HEK293 (cell line): ENCODE data around the gene LCTL.
A peak's percentile ranks its signal among the peaks of the same experiment; 100 is the strongest.

Experiments
- CTCF ChIA-PET: fragments of 350-600 bp; formaldehyde crosslinking; extraction: SDS; loops from one replicate; lab custom pipeline; 2021; ENCODE audit warnings: antibody characterized with exemption; lab: Yijun Ruan, JAX
- POLR2A ChIA-PET: fragments of 300-600 bp; formaldehyde crosslinking; extraction: SDS; loops from one replicate; lab custom pipeline; 2020; ENCODE audit warnings: antibody characterized with exemption, inconsistent platforms; lab: Yijun Ruan, JAX
- H3K27ac ChIP-seq: fragments of 200-500 bp; sonication (Bioruptor generic); 2 replicates; pipeline ENCODE4 v1.5.1; 2014; ENCODE audit warnings: low read depth, low read length, control low read depth, inconsistent platforms; ENCODE audit errors: extremely low read depth
- H3K36me3 ChIP-seq, 2 experiments: fragments of 200-500 bp in 1 of 2; sonication (Bioruptor generic) in 1 of 2; 1 replicate in 1 of 2; 2 replicates in 1 of 2; pipeline ENCODE4 v1.5.1; 2014 to 2017; ENCODE audit warnings: inconsistent platforms in 2 of 2, low read length in 2 of 2; ENCODE audit not compliant: control insufficient read depth in 2 of 2, insufficient read depth in 1 of 2
- H3K4me1 ChIP-seq: fragments of 200-500 bp; sonication (Bioruptor generic); 2 replicates; pipeline ENCODE4 v1.5.1; 2014; ENCODE audit warnings: mild to moderate bottlenecking, low read length, inconsistent platforms; ENCODE audit not compliant: control insufficient read depth, insufficient read depth
- H3K4me3 ChIP-seq: 2 replicates; pipeline ENCODE4 v1.5.1; 2011; ENCODE audit warnings: low read depth, mild to moderate bottlenecking, control low read depth, low read length, moderate library complexity
- H3K9me3 ChIP-seq: fragments of 200-500 bp; sonication (Bioruptor generic); 2 replicates; pipeline ENCODE4 v1.5.1; 2014; ENCODE audit warnings: low read depth, low read length, inconsistent platforms; ENCODE audit not compliant: control insufficient read depth, insufficient read depth
- GFI1B ChIP-seq: fragments of 450-650 bp; formaldehyde crosslinking; IDR thresholded peaks from 2 replicates; pipeline ENCODE4 v1.5.1; 2016; ENCODE audit warnings: missing biosample characterization, missing genetic modification characterization
- GLI4 ChIP-seq: fragments of 450-650 bp; formaldehyde crosslinking; IDR thresholded peaks from 2 replicates; pipeline ENCODE4 v1.5.1; 2016; ENCODE audit warnings: missing biosample characterization, missing genetic modification characterization
- GLIS2 ChIP-seq: fragments of 450-650 bp; formaldehyde crosslinking; IDR thresholded peaks from 2 replicates; pipeline ENCODE4 v1.5.1; 2016; ENCODE audit warnings: missing biosample characterization, missing genetic modification characterization
- INSM2 ChIP-seq: fragments of 450-650 bp; formaldehyde crosslinking; IDR thresholded peaks from 2 replicates; pipeline ENCODE4 v1.5.1; 2016; ENCODE audit warnings: missing biosample characterization, missing genetic modification characterization
- KLF17 ChIP-seq: fragments of 450-650 bp; formaldehyde crosslinking; IDR thresholded peaks from 2 replicates; pipeline ENCODE4 v1.5.1; 2016; ENCODE audit warnings: missing biosample characterization, missing genetic modification characterization
- OSR2 ChIP-seq: fragments of 450-650 bp; formaldehyde crosslinking; IDR thresholded peaks from 2 replicates; pipeline ENCODE4 v1.5.1; 2016; ENCODE audit warnings: missing biosample characterization, missing genetic modification characterization
- OVOL3 ChIP-seq: fragments of 450-650 bp; formaldehyde crosslinking; IDR thresholded peaks from 2 replicates; pipeline ENCODE4 v1.5.1; 2016; ENCODE audit warnings: missing biosample characterization, missing genetic modification characterization
- PATZ1 ChIP-seq: fragments of 450-650 bp; formaldehyde crosslinking; IDR thresholded peaks from 2 replicates; pipeline ENCODE4 v1.5.1; 2016; ENCODE audit warnings: missing biosample characterization, missing genetic modification characterization
- SETDB1 ChIP-seq: IDR thresholded peaks from one replicate; pipeline ENCODE4 v1.6.1; 2017; ENCODE audit warnings: mild to moderate bottlenecking, low read length, moderate library complexity, mixed read lengths; ENCODE audit not compliant: insufficient read length
- SP7 ChIP-seq: fragments of 450-650 bp; formaldehyde crosslinking; IDR thresholded peaks from 2 replicates; pipeline ENCODE4 v1.5.1; 2016; ENCODE audit warnings: missing biosample characterization, missing genetic modification characterization
- ZBTB21 ChIP-seq: fragments of 450-650 bp; formaldehyde crosslinking; IDR thresholded peaks from 2 replicates; pipeline ENCODE4 v1.5.1; 2017; ENCODE audit warnings: missing biosample characterization, missing genetic modification characterization
- ZBTB26 ChIP-seq: fragments of 450-650 bp; formaldehyde crosslinking; optimal IDR thresholded peaks from 2 replicates; pipeline ENCODE3; 2016; ENCODE audit warnings: missing biosample characterization, mild to moderate bottlenecking, missing genetic modification characterization
- ZBTB6 ChIP-seq: fragments of 450-650 bp; formaldehyde crosslinking; IDR thresholded peaks from 2 replicates; pipeline ENCODE4 v1.5.1; 2017; ENCODE audit warnings: missing biosample characterization, missing genetic modification characterization
- ZNF138 ChIP-seq: fragments of 450-650 bp; formaldehyde crosslinking; IDR thresholded peaks from 2 replicates; pipeline ENCODE4 v1.5.1; 2016; ENCODE audit warnings: missing biosample characterization, missing genetic modification characterization, borderline replicate concordance
- ZNF157 ChIP-seq: fragments of 450-650 bp; formaldehyde crosslinking; IDR thresholded peaks from 2 replicates; pipeline ENCODE4 v1.5.1; 2016; ENCODE audit warnings: missing biosample characterization, missing genetic modification characterization
- ZNF19 ChIP-seq: fragments of 450-650 bp; formaldehyde crosslinking; IDR thresholded peaks from 2 replicates; pipeline ENCODE4; 2016; ENCODE audit warnings: missing biosample characterization, missing genetic modification characterization, low read depth
- ZNF2 ChIP-seq: fragments of 450-650 bp; formaldehyde crosslinking; IDR thresholded peaks from 2 replicates; pipeline ENCODE4 v1.5.1; 2016; ENCODE audit warnings: missing biosample characterization, missing genetic modification characterization
- ZNF335 ChIP-seq: fragments of 450-650 bp; formaldehyde crosslinking; conservative IDR thresholded peaks from 2 replicates; pipeline ENCODE4 v1.5.1; 2016; ENCODE audit warnings: missing biosample characterization, missing genetic modification characterization
- ZNF341 ChIP-seq: fragments of 450-650 bp; formaldehyde crosslinking; IDR thresholded peaks from 2 replicates; pipeline ENCODE4; 2016; ENCODE audit warnings: low read depth, missing biosample characterization, missing genetic modification characterization
- ZNF362 ChIP-seq: fragments of 450-650 bp; formaldehyde crosslinking; IDR thresholded peaks from 2 replicates; pipeline ENCODE4 v1.5.1; 2016; ENCODE audit warnings: missing biosample characterization, missing genetic modification characterization
- ZNF37A ChIP-seq: fragments of 450-650 bp; IDR thresholded peaks from 2 replicates; pipeline ENCODE4 v1.5.1; 2018; ENCODE audit warnings: missing biosample characterization, missing genetic modification characterization
- ZNF423 ChIP-seq: fragments of 450-650 bp; formaldehyde crosslinking; IDR thresholded peaks from 2 replicates; pipeline ENCODE4 v1.5.1; 2016; ENCODE audit warnings: missing biosample characterization, missing genetic modification characterization
- ZNF513 ChIP-seq: fragments of 450-650 bp; IDR thresholded peaks from 2 replicates; pipeline ENCODE4 v1.5.1; 2018; ENCODE audit warnings: missing biosample characterization, missing genetic modification characterization
- ZNF521 ChIP-seq: fragments of 450-650 bp; formaldehyde crosslinking; IDR thresholded peaks from 2 replicates; pipeline ENCODE4 v1.5.1; 2017; ENCODE audit warnings: missing biosample characterization, mild to moderate bottlenecking, missing genetic modification characterization
- ZNF548 ChIP-seq: fragments of 450-650 bp; formaldehyde crosslinking; IDR thresholded peaks from 2 replicates; pipeline ENCODE4 v1.5.1; 2016; ENCODE audit warnings: missing biosample characterization, missing genetic modification characterization
- ZNF549 ChIP-seq: fragments of 450-650 bp; IDR thresholded peaks from 2 replicates; pipeline ENCODE4 v1.5.1; 2018; ENCODE audit warnings: missing biosample characterization, missing genetic modification characterization, mild to moderate bottlenecking, inconsistent platforms, moderate library complexity
- ZNF600 ChIP-seq: fragments of 450-650 bp; formaldehyde crosslinking; IDR thresholded peaks from 2 replicates; pipeline ENCODE4 v1.5.1; 2016; ENCODE audit warnings: missing biosample characterization, missing genetic modification characterization
- ZNF623 ChIP-seq: fragments of 450-650 bp; formaldehyde crosslinking; IDR thresholded peaks from 2 replicates; pipeline ENCODE4 v1.5.1; 2016; ENCODE audit warnings: missing biosample characterization, missing genetic modification characterization
- ZNF830 ChIP-seq: fragments of 450-650 bp; IDR thresholded peaks from 2 replicates; pipeline ENCODE4 v1.5.0; 2018; ENCODE audit warnings: missing biosample characterization, missing genetic modification characterization, low read depth, mild to moderate bottlenecking, moderate library complexity

The LCTL gene

GRCh38 chr15:66566963-66567531 is 1.2 kb upstream of the LCTL start:
- no peaks in the 10 kb centered on the region for H3K36me3 ChIP-seq
- CTCF ChIA-PET, result interaction anchor here (0.6 to 2.9 kb wide), 37 partner anchors 8 to 626 kb away, joined by 3 to 20 read pairs (median 3); partner anchors contain the start of genes SNAPC5 and ZWILCH
- no peak overlapping the region for H3K4me3 ChIP-seq
- POLR2A ChIA-PET, result no interaction called here
- no peak overlapping the region for H3K27ac ChIP-seq
- no peaks in the 10 kb centered on the region for H3K4me1 ChIP-seq
- no peaks in the 10 kb centered on the region for H3K9me3 ChIP-seq
- TF ChIP-seq PATZ1 (tag by site-specific recombination) (peak; percentile 50), ZNF830 (tag by site-specific recombination) (no peak), ZNF513 (tag by site-specific recombination) (no peak), ZBTB21 (tag by site-specific recombination) (no peak), OSR2 (tag by site-specific recombination) (no peak), ZNF362 (no peak), ZNF157 (tag by site-specific recombination) (no peak), ZBTB6 (tag by site-specific recombination) (no peak), ZNF423 (no peak), ZNF600 (tag by site-specific recombination) (no peak), OVOL3 (tag by site-specific recombination) (no peak), GLI4 (no peak), ZNF548 (tag by site-specific recombination) (no peak), ZNF335 (peak; percentile 46), ZNF2 (tag by site-specific recombination) (no peak), GLIS2 (tag by site-specific recombination) (peak; percentile 33; the same call in 1 of the 2 replicates), ZNF549 (tag by site-specific recombination) (no peak), INSM2 (tag by site-specific recombination) (no peak), ZNF623 (tag by site-specific recombination) (no peak), SETDB1 (no peak), GFI1B (tag by site-specific recombination) (no peak), ZNF341 (tag by site-specific recombination) (peak; percentile 99), SP7 (tag by site-specific recombination) (peak; percentile 21; the same call in 1 of the 2 replicates), ZBTB26 (tag by site-specific recombination) (no peak), ZNF37A (tag by site-specific recombination) (no peak), KLF17 (0 out of 2 replicates have a peak, but pooled peaks have one; percentile 26), ZNF138 (tag by site-specific recombination) (no peak), ZNF521 (tag by site-specific recombination) (no peak), ZNF19 (tag by site-specific recombination) (no peak)
